AML-193 (cell line): ENCODE measurements around the gene CASTOR1.

ENCODE experiments used
- DNase-seq, 2 experiments: peaks; one replicate each; lab custom pipeline; 2025; lab: John Stamatoyannopoulos, UW

Gene CASTOR1

GRCh38 chr22:30297991-30298701 lies 8.8 kb upstream of the CASTOR1 start:
- DNase-seq = no peak

- no peak for DNase-seq
These were observed 8.1 kb upstream of the CASTOR1 start for GRCh38 chr22:30297276-30297990.

- no peak for DNase-seq
These were observed 7.5 kb upstream of the CASTOR1 start for GRCh38 chr22:30296833-30297232.

GRCh38 chr22:30296324-30296723 lies 7.0 kb upstream of the CASTOR1 start:
- no peak for DNase-seq

GRCh38 chr22:30295576-30295975 lies 6.3 kb upstream of the CASTOR1 start:
- no peak for DNase-seq

GRCh38 chr22:30294830-30295229 lies 5.5 kb upstream of the CASTOR1 start:
- DNase-seq = no peak

GRCh38 chr22:30294066-30294465 lies 4.8 kb upstream of the CASTOR1 start:
- DNase-seq = no peak

GRCh38 chr22:30293026-30293425 lies 3.7 kb upstream of the CASTOR1 start:
- DNase-seq = no peak

GRCh38 chr22:30292069-30292970 lies 3.0 kb upstream of the CASTOR1 start:
- DNase-seq = no peak

- no peak for DNase-seq
These were observed 2.0 kb upstream of the CASTOR1 start for GRCh38 chr22:30291058-30291892.

GRCh38 chr22:30290342-30291057 lies 1.2 kb upstream of the CASTOR1 start:
- no peak for DNase-seq

GRCh38 chr22:30289980-30290313 lies 642 bp upstream of the CASTOR1 start:
- no peak for DNase-seq

- no peak for DNase-seq
These were observed 725 bp downstream of the CASTOR1 start for GRCh38 chr22:30288419-30289140.

- DNase-seq = peak; percentile 68 to 73
These were observed 1.5 kb downstream of the CASTOR1 start for GRCh38 chr22:30287648-30288418.

- DNase-seq = peak; percentile 42 to 52
These were observed 2.3 kb downstream of the CASTOR1 start for GRCh38 chr22:30286813-30287647.

- DNase-seq = no peak
These were observed 3.0 kb downstream of the CASTOR1 start for GRCh38 chr22:30286331-30286730.

GRCh38 chr22:30285846-30286200 lies 3.5 kb downstream of the CASTOR1 start:
- DNase-seq = no peak

GRCh38 chr22:30285176-30285845 lies 4.0 kb downstream of the CASTOR1 start:
- DNase-seq = no peak
